Endothelial cell of umbilical vein (primary cell): ENCODE measurements around the gene MSANTD3. TPM values are rescaled to one million over a fixed set of nuclear protein-coding genes. Genes with fewer than 3 reads are reported as not detected.

ENCODE experiments used
- BruUV-seq: library from RNA; stranded (reverse); fragments of 400-500 nt; replicated peaks from 2 replicates; lab custom pipeline; 2021; lab: Mats Ljungman, UMichigan
- CTCF ChIA-PET: fragments of 300-600, 350-600 bp; sonication (Branson Sonifier 250); formaldehyde crosslinking; loops from one replicate; lab custom pipeline; 2021; ENCODE audit warnings: antibody characterized with exemption, inconsistent platforms; lab: Charles Lee
- POLR2A ChIA-PET: fragments of 300-600, 350-600 bp; sonication (Branson Sonifier 250); formaldehyde crosslinking; loops from one replicate; lab custom pipeline; 2021; ENCODE audit warnings: antibody characterized with exemption, inconsistent platforms; lab: Charles Lee
- DNase-seq: peaks from one replicate; pipeline ENCODE4 v3.0.0-alpha.2; 2011; ENCODE audit warnings: low read depth, low spot score
- FAIRE-seq: peaks from 2 replicates; lab custom pipeline; 2011; peaks lifted over from hg19 to GRCh38; lab: Jason Lieb, UNC
- H2AFZ ChIP-seq: 2 replicates; pipeline ENCODE4 v1.6.0; 2012; ENCODE audit warnings: low read depth, low read length, control low read depth, inconsistent platforms
- H3K27ac ChIP-seq: 2 replicates; pipeline ENCODE4 v1.5.1; 2011; ENCODE audit warnings: low read depth, mild to moderate bottlenecking, control low read depth, low read length, moderate library complexity; ENCODE audit not compliant: insufficient read depth
- H3K27me3 ChIP-seq, 2 experiments: 2 replicates each; pipeline versions ENCODE4 v1.6.0 to v1.6.1; 2011; ENCODE audit warnings: low read length in 2 of 2, mixed read lengths in 1 of 2; ENCODE audit not compliant: control insufficient read depth in 2 of 2, insufficient read depth in 2 of 2
- H3K36me3 ChIP-seq, 2 experiments: 2 replicates in 1 of 2; 3 replicates in 1 of 2; pipeline ENCODE4 v1.5.1; 2011; ENCODE audit warnings: low read length in 2 of 2, mild to moderate bottlenecking in 1 of 2, moderate library complexity in 1 of 2; ENCODE audit not compliant: control insufficient read depth in 2 of 2, insufficient read depth in 2 of 2; ENCODE audit errors: extremely low read depth in 1 of 2
- H3K4me1 ChIP-seq: 3 replicates; pipeline ENCODE4 v1.5.1; 2011; ENCODE audit warnings: mild to moderate bottlenecking, low read length; ENCODE audit not compliant: control insufficient read depth, insufficient read depth; ENCODE audit errors: extremely low read depth
- H3K4me2 ChIP-seq: 2 replicates; pipeline ENCODE4 v1.6.1; 2011; ENCODE audit warnings: low read length, control low read depth, mixed read lengths; ENCODE audit not compliant: insufficient read depth
- H3K4me3 ChIP-seq, 3 experiments: fragments of 200-600 bp in 1 of 3; sonication (generic), shearing (Covaris generic) in 1 of 3; replicated peaks in 1 of 3; 2 replicates each; pipeline ENCODE4 v1.5.1; 2011 to 2016; ENCODE audit warnings: control low read depth in 3 of 3, low read length in 3 of 3, mild to moderate bottlenecking in 2 of 3, inconsistent platforms in 1 of 3, low read depth in 1 of 3, moderate library complexity in 1 of 3; ENCODE audit not compliant: insufficient read depth in 1 of 3
- H3K79me2 ChIP-seq: 2 replicates; pipeline ENCODE4 v1.6.0; 2012; ENCODE audit warnings: low read length, inconsistent platforms; ENCODE audit not compliant: control insufficient read depth, insufficient read depth
- H3K9ac ChIP-seq: replicated peaks from 2 replicates; pipeline ENCODE3; 2011; ENCODE audit warnings: low read length, control low read depth; ENCODE audit not compliant: insufficient read depth; ENCODE audit errors: extremely low read depth
- H3K9me1 ChIP-seq: replicated peaks from 3 replicates; pipeline ENCODE4 v1.6.0; 2011; ENCODE audit warnings: mild to moderate bottlenecking, low read length; ENCODE audit not compliant: control insufficient read depth, insufficient read depth; ENCODE audit errors: extremely low read depth
- H3K9me3 ChIP-seq: replicated peaks from 2 replicates; pipeline ENCODE4 v1.5.1; 2012; ENCODE audit warnings: low read length, inconsistent platforms; ENCODE audit not compliant: control insufficient read depth, insufficient read depth
- H4K20me1 ChIP-seq: replicated peaks from 2 replicates; pipeline ENCODE3; 2011; ENCODE audit warnings: mild to moderate bottlenecking, low read length; ENCODE audit not compliant: control insufficient read depth, insufficient read depth; ENCODE audit errors: extremely low read depth
- CTCF ChIP-seq, 2 donors: IDR thresholded peaks; 1 replicate in 1 of 2; 2 replicates in 1 of 2; pipeline ENCODE4 v1.5.1; 2011; ENCODE audit warnings: low read length in 2 of 2, mild to moderate bottlenecking in 2 of 2, moderate library complexity in 2 of 2, control low read depth in 1 of 2, inconsistent platforms in 1 of 2, low read depth in 1 of 2; ENCODE audit not compliant: insufficient read depth in 1 of 2; ENCODE audit errors: extremely low read depth in 1 of 2
- EZH2 ChIP-seq: IDR thresholded peaks from 2 replicates; pipeline ENCODE4 v1.6.1; 2012; ENCODE audit warnings: borderline replicate concordance, low read depth, mild to moderate bottlenecking, moderate library complexity, low read length, inconsistent platforms; ENCODE audit not compliant: severe bottlenecking
- FOS ChIP-seq: IDR thresholded peaks from 2 replicates; pipeline ENCODE4 v1.6.1; 2011; ENCODE audit warnings: mild to moderate bottlenecking, low read length, moderate library complexity, borderline replicate concordance; ENCODE audit not compliant: insufficient read depth
- GATA2 ChIP-seq: IDR thresholded peaks from 2 replicates; pipeline ENCODE4 v1.7.0; 2011; ENCODE audit warnings: low read depth, mild to moderate bottlenecking, moderate library complexity, mixed read lengths, low read length; ENCODE audit not compliant: insufficient read length, insufficient read depth
- JUN ChIP-seq: IDR thresholded peaks from 2 replicates; pipeline ENCODE4 v1.6.1; 2011; ENCODE audit warnings: borderline replicate concordance, low read depth; ENCODE audit not compliant: insufficient read length, insufficient read depth
- MAX ChIP-seq: IDR thresholded peaks from 2 replicates; pipeline ENCODE4 v1.6.1; 2011; ENCODE audit not compliant: insufficient read depth, insufficient read length
- MYC ChIP-seq: IDR thresholded peaks from one replicate; pipeline ENCODE4 v1.6.1; 2011; ENCODE audit warnings: mild to moderate bottlenecking, low read depth, low read length
- POLR2A ChIP-seq: IDR thresholded peaks from 2 replicates; pipeline ENCODE4 v1.6.1; 2012; ENCODE audit warnings: low read depth, mild to moderate bottlenecking, control low read depth, low read length
- POLR2AphosphoS5 ChIP-seq: IDR thresholded peaks from 2 replicates; pipeline ENCODE4 v1.6.1; 2012; ENCODE audit warnings: low read depth, mild to moderate bottlenecking, control low read depth, low read length, moderate library complexity; ENCODE audit not compliant: insufficient read depth
- dilution Hi-C: fragments of 300-500 bp; cut with MboI; formaldehyde crosslinking; loops from one replicate; pipeline ENCODE4 v1.15.0; 2019; ENCODE audit warnings: low sequenced_read_pairs; ENCODE audit not compliant: extremely low pct_ligation_motif_present
- intact Hi-C: fragments of 100-400 bp; cut with micrococcal nuclease; formaldehyde crosslinking; loops from one replicate; pipeline ENCODE4 v1.10.0; 2022
- polyA plus RNA-seq, 4 experiments: library from polyadenylated mRNA; depleted of rRNA in 3 of 4; stranded (reverse) in 3 of 4; unstranded in 1 of 4; fragments of >200 nt; gene quantifications; 2 replicates each; pipeline versions ENCODE4 v1.2.1 to v1.2.3, GENCODE V29; 2011 to 2012; ENCODE audit warnings: missing spikeins in 1 of 4
- total RNA-seq: library from RNA; stranded (reverse); gene quantifications from 2 replicates; pipeline ENCODE4 v1.2.3, GENCODE V29; 2021

MSANTD3 gene
- total and polyA plus RNA-seq, 2 donors (not counting 3 experiments of a cell fraction or from before 2014, with no cell fraction given) = 31.3 to 88.5 TPM

- Histone ChIP-seq H3K9me1 (no peaks in the 10 kb centered on the region), H3K79me2 (no peaks in the 10 kb centered on the region), H3K27me3 (no peaks in the 10 kb centered on the region), H4K20me1 (no peaks in the 10 kb centered on the region), H3K4me1 (no peaks in the 10 kb centered on the region), H3K4me3 (no peak overlapping the region), H2AFZ (no peak overlapping the region), H3K27ac (no peak overlapping the region), H3K4me2 (no peak overlapping the region), H3K36me3 (no peaks in the 10 kb centered on the region), H3K9ac (no peak overlapping the region), H3K9me3 (no peaks in the 10 kb centered on the region)
- intact Hi-C loops (loop anchor here (10.0 kb wide), 1 partner anchor 455 kb away; no protein-coding TSS in a partner anchor), dilution Hi-C loops (no loop called here)
- no TSS peak for BruUV-seq
- FAIRE-seq = no peak
- no peak for DNase-seq
- POLR2A ChIA-PET = no interaction called here
- CTCF ChIA-PET = no interaction called here
- no peak for TF ChIP-seq EZH2
- no peak for TF ChIP-seq MAX
- TF ChIP-seq POLR2AphosphoS5 = no peak
- TF ChIP-seq JUN = no peak
- TF ChIP-seq CTCF (IDR thresholded peaks at IDR 0.05; ENCODE audit: extremely low read depth in 1 of 2, insufficient read depth in 1 of 2, low read depth in 1 of 2, low read length in 2 of 2) = no peak
- TF ChIP-seq MYC = no peak
- no peak for TF ChIP-seq GATA2
- TF ChIP-seq FOS = no peak
- no peak for TF ChIP-seq POLR2A
These were observed 52.9 kb downstream of the MSANTD3 start for GRCh38 chr9:100479820-100480219.
